PC-3 (cell line): Measurements from ENCODE around the gene ST8SIA2. TPM values are rescaled to one million over a fixed set of nuclear protein-coding genes. Genes with fewer than 3 reads are reported as not detected.

Experiments
- ATAC-seq: fragments of 200-7000 bp; cut with Tn5 transposase; 2 replicates; pipeline ENCODE4 v1.9.1; 2020; ENCODE audit warnings: mild to moderate bottlenecking, moderate library complexity
- BruUV-seq: library from RNA; stranded (reverse); fragments of 400-500 nt; replicated peaks from 2 replicates; lab custom pipeline; 2021; lab: Mats Ljungman, UMichigan
- CTCF ChIA-PET: fragments of 300-600 bp; sonication (Branson Sonifier 250); formaldehyde crosslinking; loops from one replicate; lab custom pipeline; 2022; ENCODE audit warnings: antibody characterized with exemption; lab: Charles Lee
- POLR2A ChIA-PET: fragments of 300-600 bp; sonication (Branson Sonifier 250); formaldehyde crosslinking; loops from one replicate; lab custom pipeline; 2022; ENCODE audit warnings: antibody characterized with exemption; ENCODE audit not compliant: unreplicated experiment; lab: Charles Lee
- DNase-seq: peaks from one replicate; pipeline ENCODE4 v3.0.0-alpha.2; 2015
- H2AFZ ChIP-seq: fragments of 300-600 bp; sonication (generic); 2 replicates; pipeline ENCODE4 v1.6.0; 2016; ENCODE audit warnings: antibody characterized with exemption, low read length
- H3F3A ChIP-seq: fragments of 300-600 bp; sonication (generic); one replicate; pipeline ENCODE4 v1.6.0; 2017; ENCODE audit warnings: antibody characterized with exemption, low read length, control low read depth, mild to moderate bottlenecking; ENCODE audit not compliant: unreplicated experiment
- H3K27ac ChIP-seq: fragments of 300-600 bp; sonication (generic); 2 replicates; pipeline ENCODE4 v1.5.1; 2016; ENCODE audit warnings: mild to moderate bottlenecking, low read length
- H3K27me3 ChIP-seq: fragments of 300-600 bp; sonication (generic); 2 replicates; pipeline ENCODE4 v1.6.1; 2016; ENCODE audit warnings: low read length, mixed read lengths
- H3K36me3 ChIP-seq: fragments of 300-600 bp; sonication (generic); 2 replicates; pipeline ENCODE4 v1.6.1; 2016; ENCODE audit warnings: low read depth, mixed run types, low read length, mixed read lengths
- H3K4me1 ChIP-seq: fragments of 300-600 bp; sonication (generic); 2 replicates; pipeline ENCODE4 v1.5.1; 2016; ENCODE audit warnings: low read length; ENCODE audit not compliant: insufficient read depth
- H3K4me2 ChIP-seq: fragments of 300-600 bp; sonication (generic); 2 replicates; pipeline ENCODE4 v1.6.0; 2016; ENCODE audit warnings: low read length
- H3K4me3 ChIP-seq: fragments of 300-600 bp; sonication (generic); 2 replicates; pipeline ENCODE4 v1.5.1; 2016; ENCODE audit warnings: mild to moderate bottlenecking, low read length, mixed read lengths
- H3K79me2 ChIP-seq: fragments of 300-600 bp; sonication (generic); 2 replicates; pipeline ENCODE4 v1.6.1; 2017; ENCODE audit warnings: low read length, mixed read lengths
- H3K9ac ChIP-seq: fragments of 300-600 bp; sonication (generic); 2 replicates; pipeline ENCODE4 v1.6.0; 2016; ENCODE audit warnings: mild to moderate bottlenecking, low read length
- H3K9me2 ChIP-seq: fragments of 300-600 bp; sonication (generic); replicated peaks from 2 replicates; pipeline ENCODE4 v1.6.1; 2016; ENCODE audit warnings: mixed run types, low read length, mixed read lengths
- H3K9me3 ChIP-seq: fragments of 300-600 bp; sonication (generic); 2 replicates; pipeline ENCODE4 v1.6.1; 2016; ENCODE audit warnings: low read length, mixed read lengths
- H4K20me1 ChIP-seq: fragments of 300-600 bp; sonication (generic); 2 replicates; pipeline ENCODE4 v1.6.1; 2016; ENCODE audit warnings: low read length, mixed read lengths
- EZH2 ChIP-seq: fragments of 300-600 bp; sonication (generic); IDR thresholded peaks from one replicate; pipeline ENCODE4 v1.6.1; 2017; ENCODE audit warnings: antibody characterized with exemption, mild to moderate bottlenecking, low read length; ENCODE audit not compliant: unreplicated experiment
- EZH2phosphoT487 ChIP-seq: fragments of 300-600 bp; sonication (generic); IDR thresholded peaks from 2 replicates; pipeline ENCODE4 v1.6.1; 2018; ENCODE audit warnings: mild to moderate bottlenecking, antibody characterized with exemption, low read length, borderline replicate concordance
- intact Hi-C: fragments of 100-400 bp; cut with micrococcal nuclease; formaldehyde crosslinking; loops from 2 replicates; pipeline ENCODE4 v1.9.0; 2023
- total RNA-seq: library from RNA; depleted of rRNA; stranded (reverse); fragments of >200 nt; gene quantifications from 2 replicates; pipeline ENCODE4 v1.2.3, GENCODE V29; 2014
- TF ChIP-seq, protein P1 (sequence below): fragments of 300-600 bp; sonication (generic); conservative IDR thresholded peaks from 2 replicates; pipeline ENCODE4 v1.5.1; 2017; ENCODE audit warnings: antibody characterized with exemption, low read depth, mild to moderate bottlenecking, low read length

The ST8SIA2 gene
- total RNA-seq, 1 experiment from 2014 or later, result not detected

GRCh38 chr15:92400980-92401787 is 7.5 kb downstream of the ST8SIA2 start:
- no peaks in the 10 kb centered on the region for H4K20me1 ChIP-seq
- no peaks in the 10 kb centered on the region for H3K36me3 ChIP-seq
- H3F3A ChIP-seq, result no peaks in the 10 kb centered on the region
- ChIA-PET CTCF (no interaction called here), POLR2A (no interaction called here)
- no peak overlapping the region for H3K4me2 ChIP-seq
- no peaks in the 10 kb centered on the region for H3K4me1 ChIP-seq
- H3K9ac ChIP-seq, result no peak overlapping the region
- H3K79me2 ChIP-seq, result no peaks in the 10 kb centered on the region
- BruUV-seq, result no TSS peak
- intact Hi-C loops, result no loop called here
- H3K27ac ChIP-seq, result no peak overlapping the region
- peaks cover 70% of the 10 kb centered on the region for H3K27me3 ChIP-seq
- no peaks in the 10 kb centered on the region for H3K9me3 ChIP-seq
- no peak for DNase-seq
- H2AFZ ChIP-seq, result no peak overlapping the region
- TF ChIP-seq, protein P1, sequence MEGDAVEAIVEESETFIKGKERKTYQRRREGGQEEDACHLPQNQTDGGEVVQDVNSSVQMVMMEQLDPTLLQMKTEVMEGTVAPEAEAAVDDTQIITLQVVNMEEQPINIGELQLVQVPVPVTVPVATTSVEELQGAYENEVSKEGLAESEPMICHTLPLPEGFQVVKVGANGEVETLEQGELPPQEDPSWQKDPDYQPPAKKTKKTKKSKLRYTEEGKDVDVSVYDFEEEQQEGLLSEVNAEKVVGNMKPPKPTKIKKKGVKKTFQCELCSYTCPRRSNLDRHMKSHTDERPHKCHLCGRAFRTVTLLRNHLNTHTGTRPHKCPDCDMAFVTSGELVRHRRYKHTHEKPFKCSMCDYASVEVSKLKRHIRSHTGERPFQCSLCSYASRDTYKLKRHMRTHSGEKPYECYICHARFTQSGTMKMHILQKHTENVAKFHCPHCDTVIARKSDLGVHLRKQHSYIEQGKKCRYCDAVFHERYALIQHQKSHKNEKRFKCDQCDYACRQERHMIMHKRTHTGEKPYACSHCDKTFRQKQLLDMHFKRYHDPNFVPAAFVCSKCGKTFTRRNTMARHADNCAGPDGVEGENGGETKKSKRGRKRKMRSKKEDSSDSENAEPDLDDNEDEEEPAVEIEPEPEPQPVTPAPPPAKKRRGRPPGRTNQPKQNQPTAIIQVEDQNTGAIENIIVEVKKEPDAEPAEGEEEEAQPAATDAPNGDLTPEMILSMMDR, result no peak
- TF ChIP-seq EZH2, result no peak
- no peak for TF ChIP-seq EZH2phosphoT487
- no peaks in the 10 kb centered on the region for H3K9me2 ChIP-seq
- H3K4me3 ChIP-seq, result no peak overlapping the region
- no peak for ATAC-seq

- no TSS peak for BruUV-seq
- peaks cover 64% of the 10 kb centered on the region for H3K27me3 ChIP-seq
Observed at GRCh38 chr15:92402751-92403150, 9.1 kb downstream of the ST8SIA2 start.

More at GRCh38 chr15:92402751-92403150, 9.1 kb downstream of the ST8SIA2 start:
- Histone ChIP-seq H3K36me3 (no peaks in the 10 kb centered on the region), H3K79me2 (no peaks in the 10 kb centered on the region), H3K9me3 (no peaks in the 10 kb centered on the region), H2AFZ (no peak overlapping the region), H3K27ac (no peak overlapping the region), H3K9ac (no peak overlapping the region), H3F3A (no peaks in the 10 kb centered on the region), H3K4me3 (no peak overlapping the region), H3K4me2 (no peak overlapping the region), H4K20me1 (no peaks in the 10 kb centered on the region), H3K9me2 (no peaks in the 10 kb centered on the region), H3K4me1 (no peaks in the 10 kb centered on the region)
- ChIA-PET CTCF (no interaction called here), POLR2A (no interaction called here)
- ATAC-seq, result no peak
- DNase-seq, result no peak
- TF ChIP-seq, protein P1, result no peak
- no peak for TF ChIP-seq EZH2
- no peak for TF ChIP-seq EZH2phosphoT487
- intact Hi-C loops, result no loop called here
